OCI-LY3 (cell line): ENCODE results near the gene IL11RA.

Experiments
- H2AFZ ChIP-seq: fragments of 200-600, 300-600 bp; shearing (Covaris generic); 2 replicates; pipeline ENCODE4 v1.6.0; 2014; ENCODE audit warnings: antibody characterized with exemption, low read depth, low read length
- H3K27ac ChIP-seq: fragments of 200-600, 300-600 bp; sonication (generic); 2 replicates; pipeline ENCODE4 v1.5.1; 2014; ENCODE audit warnings: mild to moderate bottlenecking, low read length, moderate library complexity, mixed read lengths
- H3K27me3 ChIP-seq: fragments of 200-600, 300-600 bp; sonication (generic); 2 replicates; pipeline ENCODE4 v1.6.1; 2014; ENCODE audit warnings: low read depth, low read length, mixed read lengths
- H3K36me3 ChIP-seq: fragments of 200-600, 300-600 bp; sonication (generic); replicated peaks from 2 replicates; pipeline ENCODE3; 2014; ENCODE audit warnings: low read depth, low read length, mixed read lengths
- H3K4me1 ChIP-seq: fragments of 300-600, 200-600 bp; sonication (generic); 2 replicates; pipeline ENCODE4 v1.6.1; 2014; ENCODE audit warnings: low read length, mixed read lengths
- H3K4me2 ChIP-seq: fragments of 200-600, 300-600 bp; sonication (generic); 2 replicates; pipeline ENCODE4 v1.6.1; 2014; ENCODE audit warnings: low read length, mixed read lengths
- H3K4me3 ChIP-seq: fragments of 300-600, 200-600 bp; sonication (generic); 2 replicates; pipeline ENCODE4 v1.5.1; 2014; ENCODE audit warnings: antibody characterized with exemption, mild to moderate bottlenecking, low read length, moderate library complexity
- H3K79me2 ChIP-seq: fragments of 300-600, 200-600 bp; shearing (Covaris generic); 2 replicates; pipeline ENCODE4 v1.6.1; 2014; ENCODE audit warnings: mild to moderate bottlenecking, low read length, mixed read lengths
- H3K9ac ChIP-seq: fragments of 300-600, 200-600 bp; shearing (Covaris generic); 2 replicates; pipeline ENCODE4 v1.6.0; 2014; ENCODE audit warnings: mild to moderate bottlenecking, low read length, moderate library complexity
- H3K9me3 ChIP-seq: fragments of 200-600, 300-600 bp; shearing (Covaris generic); 2 replicates; pipeline ENCODE4 v1.6.1; 2014; ENCODE audit warnings: low read length, mixed read lengths; ENCODE audit not compliant: insufficient read depth
- H4K20me1 ChIP-seq: fragments of 200-600, 300-600 bp; sonication (generic); 2 replicates; pipeline ENCODE4 v1.6.1; 2016; ENCODE audit warnings: low read length, mixed read lengths; ENCODE audit not compliant: insufficient read depth
- EZH2phosphoT487 ChIP-seq: fragments of 200-600 bp; shearing (Covaris generic); IDR thresholded peaks from 2 replicates; pipeline ENCODE4 v1.6.1; 2018; ENCODE audit warnings: antibody characterized with exemption, mixed run types, low read depth
- TF ChIP-seq, protein P1 (sequence below): fragments of 200-600, 300-600 bp; sonication (generic); IDR thresholded peaks from 2 replicates; pipeline ENCODE4 v1.5.1; 2014; ENCODE audit warnings: antibody characterized with exemption, low read length, low read depth

The IL11RA gene

DNA sequence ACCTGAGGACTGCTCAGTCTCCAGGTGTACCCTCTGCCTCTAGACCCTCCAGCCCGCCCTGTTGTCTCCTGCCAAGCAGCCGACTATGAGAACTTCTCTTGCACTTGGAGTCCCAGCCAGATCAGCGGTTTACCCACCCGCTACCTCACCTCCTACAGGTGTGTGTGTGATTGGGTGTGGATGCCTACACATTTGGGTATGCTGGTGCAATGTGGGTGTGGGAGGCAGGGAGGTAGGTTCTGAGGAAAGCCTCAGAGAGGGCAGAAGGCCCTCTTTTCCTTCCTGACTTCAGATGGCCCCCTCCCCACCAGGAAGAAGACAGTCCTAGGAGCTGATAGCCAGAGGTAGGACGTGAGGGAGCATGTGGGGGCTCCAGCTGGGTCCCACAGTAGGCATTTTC is 5.0 kb downstream of the IL11RA start:
- Histone ChIP-seq H3K27ac (no peak overlapping the region), H3K79me2 (no peaks in the 10 kb centered on the region), H3K27me3 (no peaks in the 10 kb centered on the region), H3K4me3 (no peak overlapping the region), H3K9me3 (no peaks in the 10 kb centered on the region), H2AFZ (no peak overlapping the region), H4K20me1 (no peaks in the 10 kb centered on the region), H3K36me3 (no peaks in the 10 kb centered on the region), H3K4me2 (no peak overlapping the region), H3K9ac (no peak overlapping the region), H3K4me1 (peaks cover 19% of the 10 kb centered on the region)
- TF ChIP-seq, protein P1, sequence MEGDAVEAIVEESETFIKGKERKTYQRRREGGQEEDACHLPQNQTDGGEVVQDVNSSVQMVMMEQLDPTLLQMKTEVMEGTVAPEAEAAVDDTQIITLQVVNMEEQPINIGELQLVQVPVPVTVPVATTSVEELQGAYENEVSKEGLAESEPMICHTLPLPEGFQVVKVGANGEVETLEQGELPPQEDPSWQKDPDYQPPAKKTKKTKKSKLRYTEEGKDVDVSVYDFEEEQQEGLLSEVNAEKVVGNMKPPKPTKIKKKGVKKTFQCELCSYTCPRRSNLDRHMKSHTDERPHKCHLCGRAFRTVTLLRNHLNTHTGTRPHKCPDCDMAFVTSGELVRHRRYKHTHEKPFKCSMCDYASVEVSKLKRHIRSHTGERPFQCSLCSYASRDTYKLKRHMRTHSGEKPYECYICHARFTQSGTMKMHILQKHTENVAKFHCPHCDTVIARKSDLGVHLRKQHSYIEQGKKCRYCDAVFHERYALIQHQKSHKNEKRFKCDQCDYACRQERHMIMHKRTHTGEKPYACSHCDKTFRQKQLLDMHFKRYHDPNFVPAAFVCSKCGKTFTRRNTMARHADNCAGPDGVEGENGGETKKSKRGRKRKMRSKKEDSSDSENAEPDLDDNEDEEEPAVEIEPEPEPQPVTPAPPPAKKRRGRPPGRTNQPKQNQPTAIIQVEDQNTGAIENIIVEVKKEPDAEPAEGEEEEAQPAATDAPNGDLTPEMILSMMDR = no peak
- TF ChIP-seq EZH2phosphoT487 = no peak

DNA sequence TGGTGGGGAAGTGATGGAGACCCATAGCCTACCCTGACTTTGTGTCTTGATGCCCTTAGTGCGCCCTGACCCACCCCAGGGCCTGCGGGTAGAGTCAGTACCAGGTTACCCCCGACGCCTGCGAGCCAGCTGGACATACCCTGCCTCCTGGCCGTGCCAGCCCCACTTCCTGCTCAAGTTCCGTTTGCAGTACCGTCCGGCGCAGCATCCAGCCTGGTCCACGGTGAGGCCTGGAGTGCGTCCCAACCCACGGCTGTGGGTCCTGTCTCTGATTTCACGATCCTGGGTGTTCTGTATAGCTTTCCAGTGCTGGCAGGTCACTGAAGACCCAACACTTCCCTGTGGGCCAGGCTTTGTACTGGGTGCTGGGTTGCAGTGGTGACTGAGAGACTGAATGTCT is 6.5 kb downstream of the IL11RA start:
- H3K4me1 ChIP-seq = peaks cover 19% of the 10 kb centered on the region
- no peak overlapping the region for H3K9ac ChIP-seq
- no peak overlapping the region for H3K27ac ChIP-seq
- TF ChIP-seq, protein P1 = no peak
- no peak for TF ChIP-seq EZH2phosphoT487
- no peaks in the 10 kb centered on the region for H3K79me2 ChIP-seq
- H2AFZ ChIP-seq = no peak overlapping the region
- no peaks in the 10 kb centered on the region for H3K27me3 ChIP-seq
- no peak overlapping the region for H3K4me2 ChIP-seq
- H4K20me1 ChIP-seq = no peaks in the 10 kb centered on the region
- H3K4me3 ChIP-seq = no peak overlapping the region
- no peaks in the 10 kb centered on the region for H3K36me3 ChIP-seq
- no peaks in the 10 kb centered on the region for H3K9me3 ChIP-seq

DNA sequence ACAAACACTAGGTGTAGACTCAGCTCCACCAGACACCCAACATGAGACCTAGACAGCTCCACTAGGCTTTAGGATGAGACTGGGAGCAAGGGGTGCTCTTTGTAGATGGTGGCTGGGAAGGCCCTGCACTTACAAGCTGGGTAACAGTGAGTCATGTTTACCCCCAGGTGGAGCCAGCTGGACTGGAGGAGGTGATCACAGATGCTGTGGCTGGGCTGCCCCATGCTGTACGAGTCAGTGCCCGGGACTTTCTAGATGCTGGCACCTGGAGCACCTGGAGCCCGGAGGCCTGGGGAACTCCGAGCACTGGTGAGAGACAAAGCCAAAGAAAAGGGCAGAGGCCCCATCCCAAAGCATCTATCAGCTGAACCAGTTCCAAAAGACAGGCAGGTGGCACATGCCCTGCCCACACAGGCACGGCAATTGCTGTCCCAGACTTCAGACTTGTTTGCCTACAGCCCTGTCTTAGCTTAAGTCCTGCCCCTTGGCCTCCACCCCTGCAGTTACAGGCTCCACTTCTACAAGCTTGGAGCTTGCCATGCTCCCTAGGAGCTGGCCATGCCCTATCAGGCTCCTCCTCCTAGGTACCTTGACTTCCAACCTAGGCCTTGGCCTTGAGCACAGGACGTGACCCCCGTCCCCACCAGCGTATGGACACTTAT is 7.7 kb downstream of the IL11RA start:
- Histone ChIP-seq H3K9me3 (no peaks in the 10 kb centered on the region), H3K27ac (no peak overlapping the region), H3K79me2 (no peaks in the 10 kb centered on the region), H3K4me2 (peak overlapping the region; percentile 19), H3K4me1 (peaks cover 24% of the 10 kb centered on the region), H3K27me3 (no peaks in the 10 kb centered on the region), H2AFZ (no peak overlapping the region), H3K9ac (no peak overlapping the region), H4K20me1 (no peaks in the 10 kb centered on the region), H3K36me3 (no peaks in the 10 kb centered on the region), H3K4me3 (no peak overlapping the region)
- TF ChIP-seq EZH2phosphoT487 = no peak
- TF ChIP-seq, protein P1 = no peak

DNA sequence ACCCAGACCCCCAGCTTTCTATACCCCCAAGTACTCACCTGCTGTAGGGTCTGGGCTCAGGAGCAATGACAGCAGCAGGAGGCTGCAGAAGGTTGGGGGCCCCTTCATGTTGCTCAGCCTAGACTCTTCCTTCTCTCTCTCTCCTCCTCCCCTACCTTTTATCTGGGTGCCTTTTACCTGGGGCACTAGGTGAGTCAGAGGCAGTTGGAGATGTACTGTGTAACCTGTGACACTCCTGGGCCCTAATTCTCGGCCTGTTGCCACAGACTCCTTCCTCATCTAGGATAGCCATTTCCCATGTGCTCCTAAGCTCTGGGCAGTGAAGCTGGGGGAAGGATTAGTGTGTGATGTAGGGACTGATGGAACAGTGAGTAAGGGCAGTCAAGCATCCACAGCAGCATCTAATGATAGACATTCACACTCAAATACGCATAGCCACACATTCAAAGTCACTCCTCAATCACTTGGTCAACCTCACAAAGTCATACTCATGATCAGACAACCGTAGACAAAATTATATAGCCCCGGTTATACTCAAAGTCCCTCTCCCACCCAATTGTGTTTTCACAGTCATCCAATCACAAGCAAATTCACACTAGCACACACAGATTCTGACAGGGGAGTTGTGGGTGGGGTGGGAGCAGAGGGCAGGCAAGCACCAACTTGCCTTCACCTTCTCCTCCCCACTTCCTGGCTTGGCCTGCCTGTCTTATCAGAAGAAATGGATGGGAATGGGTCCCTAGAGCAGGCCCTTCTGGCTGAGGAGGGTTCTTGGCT is 10.7 kb downstream of the IL11RA start, which contains the start of gene CCL27:
Gene CCL27 (minus strand): TSS at position 132 of the 777 bp plus-strand sequence. CDS start 24 bp downstream, at position 108.
- TF ChIP-seq EZH2phosphoT487 = no peak
- TF ChIP-seq, protein P1 = no peak
- H3K4me1 ChIP-seq = peaks cover 24% of the 10 kb centered on the region
- H3K27ac ChIP-seq = no peak within 1 kb of the TSS
- no peak within 1 kb of the TSS for H2AFZ ChIP-seq
- no peak within 1 kb of the TSS for H3K4me2 ChIP-seq
- H3K79me2 ChIP-seq = no peaks in the 10 kb centered on the region
- H3K4me3 ChIP-seq = no peak within 1 kb of the TSS
- no peaks in the 10 kb centered on the region for H3K27me3 ChIP-seq
- no peaks in the 10 kb centered on the region for H3K36me3 ChIP-seq
- H3K9me3 ChIP-seq = no peaks in the 10 kb centered on the region
- H4K20me1 ChIP-seq = no peaks in the 10 kb centered on the region
- H3K9ac ChIP-seq = no peak within 1 kb of the TSS
